Naive thymus-derived CD8-positive, alpha-beta T cell (primary cell): Measurements from ENCODE around the gene PRAME. TPM values are rescaled to one million over a fixed set of nuclear protein-coding genes. Genes with fewer than 3 reads are reported as not detected.
A peak's percentile ranks its signal among the peaks of the same experiment; 100 is the strongest.
"Not testable (repeated sequence)": the region's sequence is repeated elsewhere in the genome, so short reads cannot be mapped to it uniquely, and the experiment has no call there.

ENCODE experiments used
- ATAC-seq, 2 donors: fragments of 150-1000 bp; cut with Tn5 transposase in 1 of 2; sonication (Bioruptor Pico), chemical (Tn5 transposase) in 1 of 2; 1 replicate in 1 of 2; 2 replicates in 1 of 2; pipeline ENCODE4 v1.10.0; 2021; ENCODE audit warnings: mild to moderate bottlenecking in 2 of 2, moderate library complexity in 2 of 2
- POLR2A ChIA-PET: fragments of 350-600 bp; sonication (Branson Sonifier 250); formaldehyde crosslinking; loops from one replicate; lab custom pipeline; 2021; ENCODE audit warnings: antibody characterized with exemption; lab: Charles Lee
- DNase-seq, 10 donors: peaks; one replicate each; pipeline versions ENCODE4 v3.0.0 to v3.0.0-alpha.2; 2020 to 2022
- H3K27ac Mint-ChIP-seq, 10 donors: one replicate each; pipeline ENCODE4 v1.8.0; 2020 to 2022; ENCODE audit warnings: mild to moderate bottlenecking in 10 of 10, mixed read lengths in 10 of 10, moderate library complexity in 4 of 10, inconsistent platforms in 1 of 10
- H3K27me3 Mint-ChIP-seq, 5 donors: one replicate each; pipeline ENCODE4 v1.8.0; 2021 to 2022; ENCODE audit warnings: mixed read lengths in 5 of 5
- H3K36me3 Mint-ChIP-seq, 3 donors: one replicate each; pipeline ENCODE4 v1.8.0; 2020 to 2022; ENCODE audit warnings: mixed read lengths in 3 of 3, mild to moderate bottlenecking in 2 of 3, inconsistent platforms in 1 of 3
- H3K4me1 Mint-ChIP-seq, 4 donors: one replicate each; pipeline ENCODE4 v1.8.0; 2021 to 2022; ENCODE audit warnings: mixed read lengths in 4 of 4
- H3K4me3 Mint-ChIP-seq, 10 donors: one replicate each; pipeline ENCODE4 v1.8.0; 2020 to 2022; ENCODE audit warnings: mild to moderate bottlenecking in 10 of 10, mixed read lengths in 10 of 10, moderate library complexity in 6 of 10, inconsistent platforms in 1 of 10
- H3K9me3 Mint-ChIP-seq, 9 donors: one replicate each; pipeline ENCODE4 v1.8.0; 2020 to 2022; ENCODE audit warnings: mixed read lengths in 9 of 9, mild to moderate bottlenecking in 3 of 9, inconsistent platforms in 1 of 9, moderate library complexity in 1 of 9
- polyA plus RNA-seq, 3 donors: library from polyadenylated mRNA; unstranded; fragments of 300-500 nt; fragmentation: Illumina TruSeq; gene quantifications; one replicate each; pipeline ENCODE4 v1.2.3, GENCODE V29; 2021
- total RNA-seq, 8 experiments: library from RNA in 2 of 8; stranded (reverse) in 2 of 8; gene quantifications; one replicate each; pipeline ENCODE4 v1.2.3 and lab custom pipeline; 2021 to 2026

PRAME gene
- total and polyA plus RNA-seq, 5 experiments from 2014 or later: not detected

DNA sequence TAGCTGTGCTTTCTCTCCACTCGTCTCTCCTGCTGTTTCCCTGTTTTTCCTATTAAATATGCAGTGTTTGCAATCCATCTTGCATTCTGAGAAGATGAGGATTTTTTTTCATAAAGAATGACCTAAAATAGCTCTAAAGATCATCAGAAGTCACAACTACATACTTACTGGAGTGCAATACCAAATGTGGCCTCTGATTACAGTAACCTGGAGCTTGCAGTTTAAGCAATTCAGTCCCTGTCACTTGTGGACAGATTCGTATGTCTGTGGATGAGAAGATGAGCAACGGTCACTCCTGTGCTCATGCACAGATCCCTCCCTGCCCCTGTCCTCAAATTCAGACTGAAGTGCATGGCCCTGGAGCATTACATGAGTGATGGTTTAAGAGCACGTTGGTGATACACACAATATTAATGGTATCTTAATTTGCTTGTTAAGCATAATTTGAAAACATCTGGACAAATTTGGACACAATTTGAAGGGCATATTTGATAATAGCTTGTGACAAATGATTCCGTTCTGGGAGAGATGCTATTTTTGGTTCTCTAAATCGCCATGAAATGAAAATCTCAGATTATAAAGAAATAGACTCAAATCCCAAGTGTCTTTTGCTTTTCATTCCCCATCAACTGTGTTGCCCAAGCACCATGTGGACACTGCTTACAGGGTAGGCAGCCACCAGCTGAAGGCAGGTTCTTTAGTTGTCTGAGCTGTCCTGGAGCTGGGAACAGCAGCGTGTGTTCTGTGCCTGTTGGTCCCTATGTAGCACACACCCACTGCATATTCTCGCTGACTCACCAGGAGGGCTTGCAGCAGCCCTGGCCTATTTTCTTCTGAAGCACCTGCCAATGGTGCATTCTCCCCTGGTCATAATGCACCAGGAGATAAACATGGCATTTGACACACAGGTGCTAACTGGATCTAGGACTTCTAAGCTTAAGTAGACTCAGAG, 32.6 kb upstream of the PRAME start:
- POLR2A ChIA-PET: interaction anchor here (0.6 kb wide), 1 partner anchor 14 kb away, joined by 3 read pairs; no protein-coding TSS in a partner anchor
- Mint-ChIP-seq H3K9me3 (no peaks in the 10 kb centered on the region), H3K4me1 (peaks cover 0 to 20% (median 2%) of the 10 kb centered on the region in 4 donors), H3K4me3 (no peak overlapping the region), H3K36me3 (no peaks in the 10 kb centered on the region), H3K27ac (no peak overlapping the region), H3K27me3 (peaks cover 4 to 31% (median 12%) of the 10 kb centered on the region in 5 donors)
- ATAC-seq (no peak), DNase-seq (no peak)

DNA sequence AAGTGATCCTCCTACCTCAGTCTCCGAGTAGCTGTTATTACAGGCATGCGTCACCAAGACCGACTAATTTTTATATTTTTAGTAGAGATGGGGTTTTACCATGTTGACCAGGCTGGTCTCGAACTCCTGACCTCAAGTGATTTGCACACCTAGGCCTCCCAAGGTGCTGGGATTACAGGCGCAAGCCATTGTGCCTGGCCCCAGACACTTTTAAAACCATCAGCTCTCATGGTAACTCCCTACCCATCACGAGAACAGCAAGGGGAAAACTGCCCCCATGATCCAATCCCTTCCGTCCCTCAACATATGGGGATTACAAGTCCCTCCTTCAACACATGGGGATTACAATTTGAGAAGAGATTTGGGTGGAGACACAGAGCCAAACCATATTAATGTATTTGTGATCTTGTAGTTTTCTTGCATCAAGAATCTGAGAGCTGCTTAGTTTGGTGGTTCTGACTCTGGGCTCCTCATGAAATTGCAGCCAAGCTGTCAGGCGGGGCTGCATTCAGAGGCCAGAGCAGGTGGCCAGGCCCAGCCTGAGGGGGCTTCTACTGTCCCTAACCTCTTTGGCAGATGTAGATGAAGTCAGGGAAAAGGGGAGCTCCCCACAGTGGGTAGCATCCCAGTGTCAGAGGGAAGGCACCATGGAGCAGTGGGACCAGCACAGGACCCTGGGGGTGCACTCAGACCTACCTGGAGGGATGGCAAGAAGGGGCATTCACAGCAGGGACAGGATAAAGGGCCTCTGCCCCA, 31.2 kb upstream of the PRAME start:
- H3K4me3 Mint-ChIP-seq: no peak overlapping the region
- peak overlapping the region in 1 of 10 donors; percentile 2 for H3K27ac Mint-ChIP-seq
- H3K36me3 Mint-ChIP-seq: no peaks in the 10 kb centered on the region
- peaks cover 4 to 43% (median 20%) of the 10 kb centered on the region in 5 donors for H3K27me3 Mint-ChIP-seq
- DNase-seq: no peak
- H3K4me1 Mint-ChIP-seq: peaks cover 0 to 29% (median 2%) of the 10 kb centered on the region in 4 donors
- no peak for ATAC-seq
- POLR2A ChIA-PET: no interaction called here
- no peaks in the 10 kb centered on the region for H3K9me3 Mint-ChIP-seq

DNA sequence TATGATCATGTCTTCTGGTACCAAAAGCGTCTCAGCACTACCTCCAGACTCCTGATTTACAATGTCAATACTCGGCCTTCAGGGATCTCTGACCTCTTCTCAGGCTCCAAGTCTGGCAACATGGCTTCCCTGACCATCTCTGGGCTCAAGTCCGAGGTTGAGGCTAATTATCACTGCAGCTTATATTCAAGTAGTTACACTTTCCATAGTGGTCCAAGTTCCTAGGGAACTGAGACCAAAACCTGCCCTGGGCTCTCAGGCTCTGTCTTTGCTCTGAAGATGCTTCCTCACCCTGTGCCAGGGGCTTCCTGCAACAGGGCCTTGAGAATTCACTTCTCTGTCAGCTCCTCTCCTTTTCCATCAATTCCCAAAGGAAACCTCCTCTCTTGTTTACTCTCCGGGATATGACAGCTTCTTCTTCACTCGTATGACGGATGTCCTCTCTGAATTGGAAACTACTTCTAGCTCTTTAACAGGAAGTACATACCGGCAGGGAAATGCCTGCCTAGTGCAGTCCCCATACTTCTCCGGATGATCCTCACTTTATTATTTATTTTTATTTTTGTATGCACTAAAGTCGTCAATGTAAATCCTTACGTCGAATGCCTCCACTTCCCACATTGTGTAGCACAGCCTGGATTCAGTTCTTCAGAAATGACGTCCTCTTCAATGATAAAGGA, 29.6 kb upstream of the PRAME start:
- H3K9me3 Mint-ChIP-seq: no peaks in the 10 kb centered on the region
- peaks cover 0 to 35% (median 16%) of the 10 kb centered on the region in 5 donors for H3K27me3 Mint-ChIP-seq
- POLR2A ChIA-PET: interaction anchor here (0.6 kb wide), 1 partner anchor 178 kb away, joined by 4 read pairs; no protein-coding TSS in a partner anchor
- H3K36me3 Mint-ChIP-seq: no peaks in the 10 kb centered on the region
- no peak for DNase-seq
- H3K27ac Mint-ChIP-seq: peak overlapping the region in 3 of 10 donors; percentile 13 to 50 (median 34)
- H3K4me3 Mint-ChIP-seq: no peak overlapping the region
- ATAC-seq: no peak
- H3K4me1 Mint-ChIP-seq: peaks cover 0 to 23% (median 0%) of the 10 kb centered on the region in 4 donors

DNA sequence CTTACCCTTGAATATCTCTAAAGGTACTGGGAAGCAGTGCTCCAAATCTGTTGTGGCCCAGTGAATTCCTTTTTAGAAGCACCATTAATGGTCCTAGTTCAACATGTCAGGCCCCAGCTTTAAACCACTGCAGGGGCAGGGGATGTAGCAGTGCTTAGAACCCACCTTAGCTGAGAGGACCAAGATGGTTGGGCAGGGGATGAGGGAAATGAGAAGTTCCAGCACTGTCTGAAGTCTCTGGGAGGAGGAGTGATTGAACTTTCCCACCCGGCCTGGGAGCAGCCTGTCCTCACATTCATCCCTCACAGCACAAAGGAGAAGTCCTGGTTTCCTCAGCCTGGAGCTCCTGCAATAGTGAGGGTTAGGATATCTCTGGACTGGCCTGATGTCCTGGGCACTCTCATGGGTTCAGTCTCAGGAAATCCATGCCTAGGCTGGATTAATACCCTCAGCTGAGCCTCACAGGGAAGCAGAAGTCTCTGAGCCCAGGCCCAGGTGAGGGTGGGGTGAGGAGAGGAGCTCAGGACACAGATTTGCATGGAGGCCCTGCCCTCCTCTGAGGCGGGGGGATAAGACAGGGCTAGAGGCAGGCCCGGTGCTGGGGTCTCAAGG, 28.6 kb upstream of the PRAME start:
- DNase-seq: no peak

DNA sequence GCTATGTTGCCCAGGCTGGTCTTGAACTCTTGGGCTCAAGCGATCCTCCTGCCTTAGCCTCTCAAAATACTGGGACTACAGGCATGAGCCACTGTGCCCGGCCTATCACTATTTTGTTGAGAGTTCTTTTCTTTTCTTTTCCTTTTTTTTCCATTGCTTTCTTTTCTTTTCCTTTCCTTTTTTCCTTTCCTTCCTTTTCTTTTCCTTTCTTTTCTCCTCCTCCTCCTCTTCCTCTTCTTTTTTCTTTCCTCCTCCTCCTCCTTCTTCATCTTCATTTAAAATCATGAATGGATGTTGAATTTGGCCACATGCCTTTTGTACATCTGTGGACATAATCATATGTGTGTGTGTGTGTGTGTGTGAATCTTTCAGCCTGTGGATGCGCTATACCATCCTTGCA, 25.7 kb upstream of the PRAME start:
- Mint-ChIP-seq H3K4me1 (peaks cover 0 to 23% (median 1%) of the 10 kb centered on the region in 4 donors), H3K4me3 (no peak overlapping the region), H3K27me3 (peaks cover 0 to 25% (median 16%) of the 10 kb centered on the region in 5 donors), H3K9me3 (no peaks in the 10 kb centered on the region), H3K27ac (no peak overlapping the region), H3K36me3 (no peaks in the 10 kb centered on the region)
- POLR2A ChIA-PET: no interaction called here
- DNase-seq (no peak), ATAC-seq (no peak)

More for the DNA sequence above, 28.6 kb upstream of the PRAME start:
- H3K27me3 Mint-ChIP-seq: peaks cover 0 to 30% (median 16%) of the 10 kb centered on the region in 5 donors
- H3K4me3 Mint-ChIP-seq: no peak overlapping the region
- no peaks in the 10 kb centered on the region for H3K9me3 Mint-ChIP-seq
- no peak overlapping the region for H3K27ac Mint-ChIP-seq
- POLR2A ChIA-PET: no interaction called here
- H3K36me3 Mint-ChIP-seq: no peaks in the 10 kb centered on the region
- ATAC-seq: no peak
- peaks cover 0 to 23% (median 0%) of the 10 kb centered on the region in 4 donors for H3K4me1 Mint-ChIP-seq

DNA sequence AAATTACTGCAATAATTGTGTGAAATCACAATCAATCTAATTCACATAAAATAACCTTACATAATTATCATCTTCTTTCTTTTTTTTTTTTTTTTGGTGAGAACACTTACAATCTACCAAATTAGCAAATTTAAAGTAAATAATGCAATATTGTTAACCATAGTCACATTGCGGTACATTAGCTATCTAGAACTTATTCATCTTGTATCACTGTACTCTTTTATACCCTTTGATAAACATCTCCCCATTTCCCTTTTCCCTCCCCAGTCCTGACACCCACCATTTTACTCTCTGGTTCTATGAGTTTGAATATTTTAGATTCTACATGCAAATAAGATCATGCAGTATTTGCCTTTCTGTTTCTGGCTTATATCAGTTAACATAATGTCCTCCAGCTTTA, 24.0 kb upstream of the PRAME start:
- no peaks in the 10 kb centered on the region for H3K9me3 Mint-ChIP-seq
- H3K4me3 Mint-ChIP-seq: no peak overlapping the region
- no peaks in the 10 kb centered on the region for H3K36me3 Mint-ChIP-seq
- H3K27me3 Mint-ChIP-seq: peaks cover 0 to 16% (median 16%) of the 10 kb centered on the region in 5 donors
- no peak for ATAC-seq
- POLR2A ChIA-PET: no interaction called here
- H3K4me1 Mint-ChIP-seq: peaks cover 0 to 24% (median 1%) of the 10 kb centered on the region in 4 donors
- no peak overlapping the region for H3K27ac Mint-ChIP-seq
- DNase-seq: no peak

DNA sequence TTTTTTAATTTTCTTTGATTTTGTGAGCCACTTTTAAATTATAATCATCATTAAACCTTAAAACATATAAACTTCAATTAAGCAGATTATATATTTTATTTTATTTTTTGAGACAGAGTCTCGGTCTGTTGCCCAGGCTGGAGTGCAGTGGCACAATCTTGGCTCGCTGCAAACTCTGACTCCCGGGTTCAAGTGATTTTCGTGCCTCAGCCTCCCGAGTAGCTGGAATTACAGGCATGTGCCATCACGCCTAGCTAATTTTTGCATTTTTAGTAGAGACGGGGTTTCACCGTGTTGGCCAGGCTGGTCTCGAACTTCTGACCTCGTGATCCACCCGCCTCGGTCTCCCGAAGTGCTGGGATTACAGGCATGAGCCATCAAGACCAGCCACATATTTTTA, 22.5 kb upstream of the PRAME start:
- H3K4me3 Mint-ChIP-seq, H3K36me3 Mint-ChIP-seq, POLR2A ChIA-PET, H3K27ac Mint-ChIP-seq, H3K9me3 Mint-ChIP-seq, DNase-seq, ATAC-seq: not testable (repeated sequence)
- peaks cover 0 to 19% (median 8%) of the 10 kb centered on the region in 5 donors for H3K27me3 Mint-ChIP-seq
- peaks cover 0 to 13% (median 1%) of the 10 kb centered on the region in 4 donors for H3K4me1 Mint-ChIP-seq

DNA sequence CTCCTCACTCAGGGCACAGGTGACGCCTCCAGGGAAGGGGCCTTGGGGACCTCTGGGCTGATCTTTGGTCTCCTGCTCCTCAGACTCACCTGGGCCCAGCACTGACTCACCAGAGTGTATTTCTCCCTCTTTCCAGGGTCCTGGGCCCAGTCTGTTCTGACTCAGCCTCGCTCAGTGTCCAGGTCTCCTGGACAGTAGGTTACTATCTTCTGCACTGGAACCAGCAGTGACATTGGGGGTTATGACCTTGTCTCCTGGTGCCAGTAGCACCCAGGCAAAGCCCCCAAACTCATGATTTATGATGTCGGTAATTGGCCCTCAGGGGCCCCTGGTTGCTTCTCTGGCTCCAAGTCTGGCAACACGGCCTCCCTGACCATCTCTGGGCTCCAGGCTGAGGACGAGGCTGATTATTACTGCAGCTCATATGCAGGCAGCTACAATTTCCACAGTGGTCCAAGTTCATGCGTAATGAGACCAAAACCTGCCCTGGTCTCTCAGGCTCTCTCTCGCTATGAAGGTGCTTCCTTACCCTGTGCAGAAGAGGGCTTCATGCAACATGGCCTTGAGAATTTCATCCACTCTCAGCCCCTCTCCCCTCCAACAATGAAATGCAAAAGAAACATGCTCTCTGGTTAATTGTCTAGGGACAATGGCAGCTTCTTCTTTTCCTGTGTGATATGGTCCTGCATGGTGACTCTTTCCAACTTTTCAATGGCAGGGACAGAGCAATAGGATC, 21.0 kb upstream of the PRAME start:
- no peak for ATAC-seq

DNA sequence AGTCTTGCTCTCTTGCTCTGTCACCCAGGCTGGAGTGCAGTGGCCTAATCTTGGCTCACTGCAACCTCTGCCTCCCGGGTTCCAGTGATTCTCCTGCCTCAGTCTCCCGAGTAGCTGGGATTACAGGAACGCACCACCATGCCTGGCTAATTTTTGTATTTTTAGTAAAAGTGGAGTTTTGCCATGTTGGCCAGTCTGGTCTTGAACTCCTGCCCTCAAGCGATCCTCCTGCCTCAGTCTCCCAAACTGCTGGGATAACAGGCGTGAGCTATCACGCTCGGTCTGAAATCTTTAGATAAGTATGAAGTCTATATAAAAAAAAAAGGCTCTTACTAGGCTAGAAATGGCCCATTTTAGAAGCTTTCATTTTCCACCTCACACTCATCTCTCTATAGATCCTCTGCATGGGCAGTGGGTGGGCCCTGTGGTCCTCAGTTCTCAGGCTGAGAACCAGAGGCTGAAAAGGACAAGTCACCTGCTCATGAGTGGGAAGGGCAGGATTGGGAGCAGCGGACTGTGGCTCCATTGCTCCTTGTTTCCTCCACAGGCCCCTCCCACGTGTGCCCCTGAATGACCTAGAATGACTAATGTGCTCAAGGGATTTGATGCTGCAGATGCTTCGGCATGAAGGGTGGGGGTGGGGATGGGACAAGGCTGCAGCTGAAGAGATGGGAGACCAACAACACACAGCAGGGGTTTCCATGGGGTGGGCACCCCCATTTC, 19.8 kb upstream of the PRAME start:
- ATAC-seq: no peak

More for the DNA sequence above, 21.0 kb upstream of the PRAME start:
- Mint-ChIP-seq H3K4me1 (peaks cover 0 to 6% (median 2%) of the 10 kb centered on the region in 4 donors), H3K4me3 (no peak overlapping the region), H3K36me3 (no peaks in the 10 kb centered on the region), H3K27ac (no peak overlapping the region), H3K9me3 (no peaks in the 10 kb centered on the region), H3K27me3 (peaks cover 0 to 13% (median 4%) of the 10 kb centered on the region in 5 donors)
- POLR2A ChIA-PET: no interaction called here
- DNase-seq: no peak

DNA sequence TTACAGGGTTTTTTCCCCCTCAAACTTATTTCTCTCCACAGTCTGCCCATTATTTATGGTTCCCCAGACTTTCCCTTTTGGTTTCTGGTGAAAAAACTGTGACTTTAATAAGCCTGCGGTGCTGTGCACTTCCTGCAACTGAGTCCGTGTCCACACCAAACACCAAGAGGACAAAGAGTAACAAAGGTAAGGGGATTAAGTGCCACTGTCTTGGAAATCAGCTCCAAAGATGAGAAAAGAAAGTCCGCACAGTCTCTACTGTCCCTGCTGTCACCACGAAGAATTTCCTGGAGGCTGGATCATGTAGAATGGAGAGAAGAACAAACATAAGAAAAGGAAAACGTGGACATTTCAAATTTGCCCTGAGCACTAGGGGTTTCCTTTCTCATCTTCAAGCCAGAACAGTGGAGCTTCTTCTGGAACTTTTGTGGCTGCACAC, 17.9 kb upstream of the PRAME start:
- DNase-seq: no peak
- no peak overlapping the region for H3K27ac Mint-ChIP-seq
- no peaks in the 10 kb centered on the region for H3K36me3 Mint-ChIP-seq
- H3K4me1 Mint-ChIP-seq: peaks cover 0 to 6% (median 2%) of the 10 kb centered on the region in 4 donors
- no peaks in the 10 kb centered on the region for H3K9me3 Mint-ChIP-seq
- POLR2A ChIA-PET: no interaction called here
- H3K4me3 Mint-ChIP-seq: no peak overlapping the region
- no peak for ATAC-seq
- peaks cover 2 to 17% (median 6%) of the 10 kb centered on the region in 5 donors for H3K27me3 Mint-ChIP-seq

More for the DNA sequence above, 19.8 kb upstream of the PRAME start:
- H3K27ac Mint-ChIP-seq: no peak overlapping the region
- peaks cover 0 to 14% (median 4%) of the 10 kb centered on the region in 5 donors for H3K27me3 Mint-ChIP-seq
- DNase-seq: no peak
- no peaks in the 10 kb centered on the region for H3K9me3 Mint-ChIP-seq
- peaks cover 0 to 6% (median 2%) of the 10 kb centered on the region in 4 donors for H3K4me1 Mint-ChIP-seq
- POLR2A ChIA-PET: no interaction called here
- H3K4me3 Mint-ChIP-seq: no peak overlapping the region
- no peaks in the 10 kb centered on the region for H3K36me3 Mint-ChIP-seq
